ENCODE results near the gene TRIOBP.

- TF ChIP-seq, protein P1, sequence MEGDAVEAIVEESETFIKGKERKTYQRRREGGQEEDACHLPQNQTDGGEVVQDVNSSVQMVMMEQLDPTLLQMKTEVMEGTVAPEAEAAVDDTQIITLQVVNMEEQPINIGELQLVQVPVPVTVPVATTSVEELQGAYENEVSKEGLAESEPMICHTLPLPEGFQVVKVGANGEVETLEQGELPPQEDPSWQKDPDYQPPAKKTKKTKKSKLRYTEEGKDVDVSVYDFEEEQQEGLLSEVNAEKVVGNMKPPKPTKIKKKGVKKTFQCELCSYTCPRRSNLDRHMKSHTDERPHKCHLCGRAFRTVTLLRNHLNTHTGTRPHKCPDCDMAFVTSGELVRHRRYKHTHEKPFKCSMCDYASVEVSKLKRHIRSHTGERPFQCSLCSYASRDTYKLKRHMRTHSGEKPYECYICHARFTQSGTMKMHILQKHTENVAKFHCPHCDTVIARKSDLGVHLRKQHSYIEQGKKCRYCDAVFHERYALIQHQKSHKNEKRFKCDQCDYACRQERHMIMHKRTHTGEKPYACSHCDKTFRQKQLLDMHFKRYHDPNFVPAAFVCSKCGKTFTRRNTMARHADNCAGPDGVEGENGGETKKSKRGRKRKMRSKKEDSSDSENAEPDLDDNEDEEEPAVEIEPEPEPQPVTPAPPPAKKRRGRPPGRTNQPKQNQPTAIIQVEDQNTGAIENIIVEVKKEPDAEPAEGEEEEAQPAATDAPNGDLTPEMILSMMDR (conservative IDR thresholded peaks at IDR 0.05 in 1 of 2, IDR thresholded peaks at IDR 0.05 in 1 of 2; ENCODE audit: low read depth in 1 of 2, low read length in 2 of 2): no peak
- no peak for TF ChIP-seq EZH2 (IDR thresholded peaks at IDR 0.05; ENCODE audit: low read length, missing control alignments)
Measured at GRCh38 chr22:37669586-37669985, 27.3 kb upstream of the TRIOBP start.
